Measurements from ENCODE around the gene CLECL1. TPM values are rescaled to one million over a fixed set of nuclear protein-coding genes. Genes with fewer than 3 reads are reported as not detected.
A peak's percentile ranks its signal among the peaks of the same experiment; 100 is the strongest.

Gene CLECL1
- total and polyA plus RNA-seq, 2 of the 8 experiments (the other 6 are each of a cell fraction or from before 2014, with no cell fraction given), result not detected

GRCh38 chr12:9707864-9708808, 24.8 kb downstream of the CLECL1 start:
- peak in 1 of 2 experiments; percentile 63 for DNase-seq (ENCODE audit: low read depth in 1 of 2, low spot score in 2 of 2)
- H3K27me3 ChIP-seq (replicated peaks in 1 of 4; ENCODE audit: control insufficient read depth in 3 of 4, extremely low read depth in 1 of 4, insufficient read depth in 3 of 4, low read length in 3 of 4), result no peaks in the 10 kb centered on the region
- H2BK12ac ChIP-seq (ENCODE audit: low read depth, low read length), result no peak overlapping the region
- no peak overlapping the region for H2AK5ac ChIP-seq (ENCODE audit: low read depth, low read length)
- no peak overlapping the region for H2BK5ac ChIP-seq (ENCODE audit: low read depth, low read length)
- no peak overlapping the region for H2BK20ac ChIP-seq (ENCODE audit: low read length)
- 0 out of 4 replicates have a peak, but pooled peaks cover 0 to 3% of the 10 kb centered on the region in 2 experiments for H3K9me3 ChIP-seq (ENCODE audit: insufficient read depth in 2 of 2, low read depth in 1 of 2, low read length in 1 of 2)
- H3K4me3 ChIP-seq (ENCODE audit: extremely low read depth in 1 of 4, insufficient read depth in 2 of 4, low read depth in 3 of 4, low read length in 4 of 4), result no peak overlapping the region
- peak overlapping the region; percentile 41 for H4K91ac ChIP-seq (replicated peaks; ENCODE audit: insufficient read length, low read length)
- H2AFZ ChIP-seq (ENCODE audit: low read length), result peak overlapping the region; percentile 93
- no peak overlapping the region for H3K14ac ChIP-seq (ENCODE audit: insufficient read length)
- no peak overlapping the region; the same call in 1 of the 2 replicates for H3K18ac ChIP-seq (ENCODE audit: extremely low read depth, low read length)
- H4K8ac ChIP-seq (ENCODE audit: extremely low read depth, insufficient read depth, low read length), result no peak overlapping the region
- no peak overlapping the region for H2BK120ac ChIP-seq (replicated peaks; ENCODE audit: low read depth, low read length)
- no peak overlapping the region for H3K23ac ChIP-seq (ENCODE audit: insufficient read length)
- no peaks in the 10 kb centered on the region for H4K20me1 ChIP-seq (replicated peaks in 1 of 2; ENCODE audit: control insufficient read depth in 1 of 2, insufficient read depth in 2 of 2, low read length in 2 of 2)
- no peak overlapping the region for H3K9ac ChIP-seq (replicated peaks in 1 of 4; ENCODE audit: extremely low read depth in 1 of 4, low read depth in 3 of 4, low read length in 3 of 4)
- peaks cover 0 to 2% (median 0%) of the 10 kb centered on the region in 4 experiments; a peak in 1 of 7 replicates for H3K4me1 ChIP-seq (replicated peaks in 1 of 4; ENCODE audit: control insufficient read depth in 3 of 4, insufficient read depth in 4 of 4, low read length in 3 of 4)
- H3K79me2 ChIP-seq (ENCODE audit: control insufficient read depth in 1 of 2, insufficient read depth in 2 of 2, low read length in 2 of 2), result no peaks in the 10 kb centered on the region
- FAIRE-seq, result peak; percentile 63
- no peak overlapping the region for H4K5ac ChIP-seq (ENCODE audit: insufficient read length, low read depth, low read length)
- H3K79me1 ChIP-seq (ENCODE audit: low read depth, low read length), result no peaks in the 10 kb centered on the region
- no peaks in the 10 kb centered on the region for H3K36me3 ChIP-seq (ENCODE audit: control insufficient read depth in 2 of 4, insufficient read depth in 4 of 4, low read length in 3 of 4)
- 66% methylated on average over 12 of the region's 12 CpGs; no CpG with 5 or more reads in 1 of the 2 experiments for WGBS, 2 experiments (ENCODE audit: extremely low coverage in 1 of 2, insufficient coverage in 1 of 2, insufficient read length in 1 of 2, insufficient replicate concordance in 2 of 2, low coverage in 1 of 2, low lambda C conversion rate in 2 of 2, missing lambda C conversion rate in 1 of 2)
- H2BK15ac ChIP-seq (ENCODE audit: low read length), result peak overlapping the region; percentile 46; the same call in 1 of the 2 replicates
- ChIA-PET CTCF (ENCODE audit: partially characterized antibody) (interaction anchor here (0.5 to 6.1 kb wide), 37 partner anchors 9 to 659 kb away, joined by 3 to 62 read pairs (median 4); partner anchors contain the start of gene CLEC2D), POLR2A (ENCODE audit: partially characterized antibody) (interaction anchor here (1.0 kb wide), 1 partner anchor 9 kb away, joined by 3 read pairs; no protein-coding TSS in a partner anchor)
- TF ChIP-seq RAD21 (IDR thresholded peaks at IDR 0.05 in 1 of 2, conservative IDR thresholded peaks at IDR 0.05 in 1 of 2; ENCODE audit: low read depth in 2 of 2, low read length in 2 of 2) (peak; percentile 58 to 63), CTCF (IDR thresholded peaks at IDR 0.05; ENCODE audit: control extremely low read depth in 1 of 3, insufficient read depth in 1 of 3, low read depth in 1 of 3, low read length in 3 of 3) (peak; percentile 10 to 83 (median 66)), EGR1 (IDR thresholded peaks at IDR 0.05; ENCODE audit: borderline replicate concordance, low read depth, low read length) (no peak), JUN (IDR thresholded peaks at IDR 0.05; ENCODE audit: low read depth, low read length) (no peak)
- H3K4me2 ChIP-seq (ENCODE audit: insufficient read depth in 1 of 2, low read depth in 2 of 2, low read length in 2 of 2), result no peak overlapping the region
- H3K27ac ChIP-seq (ENCODE audit: low read depth, low read length), result no peak overlapping the region
- H3K4ac ChIP-seq (replicated peaks; ENCODE audit: insufficient read length, low read depth, low read length), result no peak overlapping the region
- H3K56ac ChIP-seq (replicated peaks; ENCODE audit: insufficient read length, low read depth, low read length), result no peak overlapping the region
- H3K23me2 ChIP-seq (ENCODE audit: low read depth, low read length), result no peaks in the 10 kb centered on the region
